ENCODE measurements around the gene DEFB112. TPM values are rescaled to one million over a fixed set of nuclear protein-coding genes. Genes with fewer than 3 reads are reported as not detected.

The DEFB112 gene
- total and polyA plus RNA-seq, 9 of the 15 experiments (the other 6 are each of a cell fraction or from before 2014, with no cell fraction given) = not detected

GRCh38 chr6:50077385-50077784 lies 27.7 kb upstream of the DEFB112 start:
- no peak for DNase-seq (ENCODE audit: extremely low read depth in 1 of 4, low spot score in 3 of 4)
- no peak for FAIRE-seq
- CTCF ChIA-PET (ENCODE audit: low intra/inter-chr PET ratio) = no interaction called here

GRCh38 chr6:50076431-50076830 lies 26.7 kb upstream of the DEFB112 start:
- H3K9me1 ChIP-seq (ENCODE audit: control insufficient read depth, insufficient read depth, low read length) = no peaks in the 10 kb centered on the region
- no peak overlapping the region for H3K4me2 ChIP-seq (ENCODE audit: insufficient read depth, low read length)
- H2AFZ ChIP-seq (ENCODE audit: low read depth, low read length) = no peak overlapping the region
- FAIRE-seq (no peak), ATAC-seq (no peak), DNase-seq (ENCODE audit: extremely low read depth in 1 of 4, low spot score in 3 of 4) (no peak)
- TF ChIP-seq, protein P1, sequence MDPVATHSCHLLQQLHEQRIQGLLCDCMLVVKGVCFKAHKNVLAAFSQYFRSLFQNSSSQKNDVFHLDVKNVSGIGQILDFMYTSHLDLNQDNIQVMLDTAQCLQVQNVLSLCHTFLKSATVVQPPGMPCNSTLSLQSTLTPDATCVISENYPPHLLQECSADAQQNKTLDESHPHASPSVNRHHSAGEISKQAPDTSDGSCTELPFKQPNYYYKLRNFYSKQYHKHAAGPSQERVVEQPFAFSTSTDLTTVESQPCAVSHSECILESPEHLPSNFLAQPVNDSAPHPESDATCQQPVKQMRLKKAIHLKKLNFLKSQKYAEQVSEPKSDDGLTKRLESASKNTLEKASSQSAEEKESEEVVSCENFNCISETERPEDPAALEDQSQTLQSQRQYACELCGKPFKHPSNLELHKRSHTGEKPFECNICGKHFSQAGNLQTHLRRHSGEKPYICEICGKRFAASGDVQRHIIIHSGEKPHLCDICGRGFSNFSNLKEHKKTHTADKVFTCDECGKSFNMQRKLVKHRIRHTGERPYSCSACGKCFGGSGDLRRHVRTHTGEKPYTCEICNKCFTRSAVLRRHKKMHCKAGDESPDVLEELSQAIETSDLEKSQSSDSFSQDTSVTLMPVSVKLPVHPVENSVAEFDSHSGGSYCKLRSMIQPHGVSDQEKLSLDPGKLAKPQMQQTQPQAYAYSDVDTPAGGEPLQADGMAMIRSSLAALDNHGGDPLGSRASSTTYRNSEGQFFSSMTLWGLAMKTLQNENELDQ (CRISPR knock-in tag; IDR thresholded peaks at IDR 0.05; ENCODE audit: borderline replicate concordance) = no peak
- TF ChIP-seq SRF (CRISPR knock-in tag; IDR thresholded peaks at IDR 0.05) (no peak), USF2 (CRISPR knock-in tag; IDR thresholded peaks at IDR 0.05) (no peak), ZNF586 (CRISPR knock-in tag; conservative IDR thresholded peaks at IDR 0.05) (no peak), SREBF1 (IDR thresholded peaks at IDR 0.05; ENCODE audit: borderline replicate concordance, low read depth, low read length) (no peak)
- 0% methylated on average over 4 of the region's 4 CpGs for WGBS (ENCODE audit: insufficient coverage, low coverage, missing lambda C conversion rate)
- H4K20me1 ChIP-seq (replicated peaks; ENCODE audit: control insufficient read depth, insufficient read depth, low read length) = no peaks in the 10 kb centered on the region
- H3K27ac ChIP-seq (ENCODE audit: extremely low read depth, low read depth, low read length) = no peak overlapping the region
- no peaks in the 10 kb centered on the region for H3K27me3 ChIP-seq (ENCODE audit: control insufficient read depth in 2 of 2, insufficient read depth in 2 of 2, low read length in 2 of 2)
- no peak overlapping the region for H3K4me3 ChIP-seq
- H3K79me2 ChIP-seq (ENCODE audit: control insufficient read depth, insufficient read depth, low read length) = no peaks in the 10 kb centered on the region
- no TSS peak for BruUV-seq (replicated peaks)
- intact Hi-C loops (cut with micrococcal nuclease) = no loop called here
- H3K36me3 ChIP-seq (ENCODE audit: control insufficient read depth, insufficient read depth, low read length) = no peaks in the 10 kb centered on the region
- H3K4me1 ChIP-seq (replicated peaks in 1 of 2; ENCODE audit: control insufficient read depth in 2 of 2, insufficient read depth in 2 of 2, low read length in 2 of 2) = no peaks in the 10 kb centered on the region
- ChIA-PET POLR2A (no interaction called here), CTCF (ENCODE audit: low intra/inter-chr PET ratio) (no interaction called here)
- in situ Hi-C loops (cut with MboI) = no loop called here
- no peak overlapping the region for H3K9ac ChIP-seq (ENCODE audit: insufficient read depth in 1 of 2, low read depth in 2 of 2, low read length in 2 of 2)
- no peaks in the 10 kb centered on the region for H3K9me3 ChIP-seq (replicated peaks; ENCODE audit: control insufficient read depth, insufficient read depth, low read depth, low read length)

More at GRCh38 chr6:50077385-50077784, 27.7 kb upstream of the DEFB112 start:
- no peaks in the 10 kb centered on the region for H3K36me3 ChIP-seq (ENCODE audit: control insufficient read depth, insufficient read depth, low read length)
- in situ Hi-C loops (cut with MboI) = no loop called here
- H3K9me1 ChIP-seq (ENCODE audit: control insufficient read depth, insufficient read depth, low read length) = no peaks in the 10 kb centered on the region
- no peaks in the 10 kb centered on the region for H3K9me3 ChIP-seq (replicated peaks; ENCODE audit: control insufficient read depth, insufficient read depth, low read depth, low read length)
- TF ChIP-seq ARNT (IDR thresholded peaks at IDR 0.05) (no peak), CBX5 (IDR thresholded peaks at IDR 0.05; ENCODE audit: borderline replicate concordance, low read depth) (no peak), ZNF212 (CRISPR knock-in tag; IDR thresholded peaks at IDR 0.05) (no peak), KLF13 (tag; IDR thresholded peaks at IDR 0.05; ENCODE audit: borderline replicate concordance, low read depth) (no peak), RAD51 (IDR thresholded peaks at IDR 0.05; ENCODE audit: borderline replicate concordance, low read depth) (no peak), HOXB6 (CRISPR knock-in tag; IDR thresholded peaks at IDR 0.05; ENCODE audit: borderline replicate concordance) (no peak), ZNF184 (CRISPR knock-in tag; IDR thresholded peaks at IDR 0.05) (no peak), ZNF133 (CRISPR knock-in tag; IDR thresholded peaks at IDR 0.05) (no peak)
- TF ChIP-seq, protein P2, sequence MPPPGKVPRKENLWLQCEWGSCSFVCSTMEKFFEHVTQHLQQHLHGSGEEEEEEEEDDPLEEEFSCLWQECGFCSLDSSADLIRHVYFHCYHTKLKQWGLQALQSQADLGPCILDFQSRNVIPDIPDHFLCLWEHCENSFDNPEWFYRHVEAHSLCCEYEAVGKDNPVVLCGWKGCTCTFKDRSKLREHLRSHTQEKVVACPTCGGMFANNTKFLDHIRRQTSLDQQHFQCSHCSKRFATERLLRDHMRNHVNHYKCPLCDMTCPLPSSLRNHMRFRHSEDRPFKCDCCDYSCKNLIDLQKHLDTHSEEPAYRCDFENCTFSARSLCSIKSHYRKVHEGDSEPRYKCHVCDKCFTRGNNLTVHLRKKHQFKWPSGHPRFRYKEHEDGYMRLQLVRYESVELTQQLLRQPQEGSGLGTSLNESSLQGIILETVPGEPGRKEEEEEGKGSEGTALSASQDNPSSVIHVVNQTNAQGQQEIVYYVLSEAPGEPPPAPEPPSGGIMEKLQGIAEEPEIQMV (tag; conservative IDR thresholded peaks at IDR 0.05; ENCODE audit: low read depth) = no peak
- H3K27me3 ChIP-seq (ENCODE audit: control insufficient read depth in 2 of 2, insufficient read depth in 2 of 2, low read length in 2 of 2) = no peaks in the 10 kb centered on the region
- H3K79me2 ChIP-seq (ENCODE audit: control insufficient read depth, insufficient read depth, low read length) = no peaks in the 10 kb centered on the region
- intact Hi-C loops (cut with micrococcal nuclease) = no loop called here
- H3K9ac ChIP-seq (ENCODE audit: insufficient read depth in 1 of 2, low read depth in 2 of 2, low read length in 2 of 2) = no peak overlapping the region
- no peaks in the 10 kb centered on the region for H3K4me1 ChIP-seq (replicated peaks in 1 of 2; ENCODE audit: control insufficient read depth in 2 of 2, insufficient read depth in 2 of 2, low read length in 2 of 2)
- POLR2A ChIA-PET = interaction anchor here (0.6 kb wide), 2 partner anchors 26 to 213 kb away, joined by 3 read pairs; no protein-coding TSS in a partner anchor
- no peak overlapping the region for H2AFZ ChIP-seq (ENCODE audit: low read depth, low read length)
- no peak overlapping the region for H3K4me3 ChIP-seq
- 0% methylated on average over 1 of the region's 1 CpG for WGBS (ENCODE audit: insufficient coverage, low coverage, missing lambda C conversion rate)
- ATAC-seq = no peak
- no peaks in the 10 kb centered on the region for H4K20me1 ChIP-seq (replicated peaks; ENCODE audit: control insufficient read depth, insufficient read depth, low read length)
- BruUV-seq (replicated peaks) = no TSS peak
- no peak overlapping the region for H3K4me2 ChIP-seq (ENCODE audit: insufficient read depth, low read length)
- H3K27ac ChIP-seq (ENCODE audit: extremely low read depth, low read depth, low read length) = no peak overlapping the region
